Islet precursor cell (in vitro differentiated cells): ENCODE data around the gene PRDM10.
"Not testable (repeated sequence)": the region's sequence is repeated elsewhere in the genome, so short reads cannot be mapped to it uniquely, and the experiment has no call there.

Source experiments
- DNase-seq: peaks from one replicate; pipeline ENCODE4 v3.0.0-alpha.2; 2018

The PRDM10 gene

GRCh38 chr11:129974672-129975071 is 28.0 kb downstream of the PRDM10 start:
- no peak for DNase-seq

GRCh38 chr11:129974237-129974636 is 28.4 kb downstream of the PRDM10 start:
- DNase-seq, result no peak

- peak; percentile 94 for DNase-seq
Observed at GRCh38 chr11:129973809-129974208, 28.8 kb downstream of the PRDM10 start.

- DNase-seq, result no peak
Observed at GRCh38 chr11:129973068-129973467, 29.6 kb downstream of the PRDM10 start.

- no peak for DNase-seq
Observed at GRCh38 chr11:129972611-129973010, 30.0 kb downstream of the PRDM10 start.

GRCh38 chr11:129971856-129972255 is 30.8 kb downstream of the PRDM10 start:
- DNase-seq, result not testable (repeated sequence)

GRCh38 chr11:129969920-129970319 is 32.7 kb downstream of the PRDM10 start:
- DNase-seq, result no peak

GRCh38 chr11:129968591-129969419 is 33.8 kb downstream of the PRDM10 start:
- DNase-seq, result no peak

GRCh38 chr11:129967996-129968395 is 34.6 kb downstream of the PRDM10 start:
- no peak for DNase-seq

- no peak for DNase-seq
Observed at GRCh38 chr11:129965248-129965647, 37.4 kb downstream of the PRDM10 start.

GRCh38 chr11:129960216-129961214 is 42.1 kb downstream of the PRDM10 start:
- peak; percentile 63 for DNase-seq

- peak; percentile 6 for DNase-seq
Observed at GRCh38 chr11:129959687-129960086, 42.9 kb downstream of the PRDM10 start.

- no peak for DNase-seq
Observed at GRCh38 chr11:129955282-129955681, 47.4 kb downstream of the PRDM10 start.

GRCh38 chr11:129954703-129955102 is 47.9 kb downstream of the PRDM10 start:
- not testable (repeated sequence) for DNase-seq

GRCh38 chr11:129951866-129952262 is 50.8 kb downstream of the PRDM10 start:
- DNase-seq, result no peak

- DNase-seq, result no peak
Observed at GRCh38 chr11:129951201-129951865, 51.3 kb downstream of the PRDM10 start.

- no peak for DNase-seq
Observed at GRCh38 chr11:129950101-129951091, 52.2 kb downstream of the PRDM10 start.

- no peak for DNase-seq
Observed at GRCh38 chr11:129948926-129949466, 53.6 kb downstream of the PRDM10 start.

- DNase-seq, result no peak
Observed at GRCh38 chr11:129947474-129947873, 55.2 kb downstream of the PRDM10 start.

GRCh38 chr11:129946965-129947364 is 55.7 kb downstream of the PRDM10 start:
- DNase-seq, result no peak

- DNase-seq, result no peak
Observed at GRCh38 chr11:129946256-129946655, 56.4 kb downstream of the PRDM10 start.
